ENCODE measurements around the gene WNT7A.

GRCh38 chr3:13795816-13796215 is 84.1 kb downstream of the WNT7A start:
- TF ChIP-seq TAF1 (IDR thresholded peaks at IDR 0.05; ENCODE audit: borderline replicate concordance, insufficient read depth, low read length) = no peak
- no peak for TF ChIP-seq REST (IDR thresholded peaks at IDR 0.05; ENCODE audit: insufficient read depth in 1 of 2, low read depth in 2 of 2, low read length in 2 of 2)
- TF ChIP-seq POLR2AphosphoS5 (IDR thresholded peaks at IDR 0.05; ENCODE audit: low read depth, low read length) = no peak
- TF ChIP-seq SIN3A (IDR thresholded peaks at IDR 0.05; ENCODE audit: borderline replicate concordance, insufficient read depth, low read length) = no peak
- no peak for TF ChIP-seq FOXP2 (optimal IDR thresholded peaks at IDR 0.05; ENCODE audit: borderline replicate concordance, extremely low read depth, extremely low read length, insufficient read depth)

Measured in PFSK-1 (cell line).